ENCODE results near the gene AKAP12.

Gene AKAP12

DNA sequence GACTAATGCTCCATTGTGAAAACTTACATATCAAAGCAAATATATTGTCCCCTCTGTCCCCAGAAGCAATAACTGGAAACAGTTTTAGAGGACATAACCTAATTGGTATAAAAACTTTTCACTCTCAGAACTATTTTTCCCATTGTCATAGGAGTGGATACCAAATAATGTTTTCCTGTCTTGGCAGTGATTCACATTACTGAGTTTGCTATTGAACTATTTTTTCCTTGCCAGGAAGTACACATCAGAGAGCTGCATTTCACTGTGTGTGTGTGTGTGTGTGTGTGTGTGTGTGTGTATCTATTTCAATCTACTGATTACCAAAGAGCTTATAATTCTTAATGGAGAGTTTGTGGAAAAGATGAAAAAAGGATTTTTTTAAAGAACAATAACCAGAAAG is 45.4 kb downstream of the AKAP12 start:
- Histone ChIP-seq H3K36me3 (no peaks in the 10 kb centered on the region), H3K9me3 (ENCODE audit: severe bottlenecking) (no peaks in the 10 kb centered on the region), H3K27me3 (ENCODE audit: insufficient read depth, low read depth, severe bottlenecking) (no peaks in the 10 kb centered on the region), H3K27ac (no peak overlapping the region), H3K4me3 (ENCODE audit: low read depth, low read length) (no peak overlapping the region)
- no peak for DNase-seq
- no peak for TF ChIP-seq CTCF (IDR thresholded peaks at IDR 0.05; ENCODE audit: low read depth, low read length)

DNA sequence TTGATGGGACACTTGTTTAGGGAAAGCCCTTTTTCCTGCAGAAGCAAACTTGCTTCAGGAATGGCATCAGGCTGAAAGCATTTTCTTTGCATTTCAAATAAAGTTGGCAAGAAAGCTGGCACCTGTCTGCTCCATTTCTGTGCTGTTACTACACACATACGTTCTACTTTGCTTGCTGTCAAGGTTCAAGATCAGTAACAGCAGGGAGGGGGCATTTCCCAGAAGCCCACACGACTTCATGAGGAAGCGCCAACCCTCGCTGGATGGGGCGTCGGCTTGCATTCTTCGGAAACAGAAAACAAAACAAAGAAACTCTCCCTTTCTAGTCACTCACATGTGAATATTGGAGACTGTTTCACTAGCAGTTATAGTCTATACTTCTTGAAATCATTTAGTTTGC is 46.4 kb downstream of the AKAP12 start:
- H3K27ac ChIP-seq = no peak overlapping the region
- no peaks in the 10 kb centered on the region for H3K27me3 ChIP-seq (ENCODE audit: insufficient read depth, low read depth, severe bottlenecking)
- H3K9me3 ChIP-seq (ENCODE audit: severe bottlenecking) = no peaks in the 10 kb centered on the region
- TF ChIP-seq CTCF (IDR thresholded peaks at IDR 0.05; ENCODE audit: low read depth, low read length) = no peak
- no peaks in the 10 kb centered on the region for H3K36me3 ChIP-seq
- H3K4me3 ChIP-seq (ENCODE audit: low read depth, low read length) = no peak overlapping the region
- DNase-seq = no peak

DNA sequence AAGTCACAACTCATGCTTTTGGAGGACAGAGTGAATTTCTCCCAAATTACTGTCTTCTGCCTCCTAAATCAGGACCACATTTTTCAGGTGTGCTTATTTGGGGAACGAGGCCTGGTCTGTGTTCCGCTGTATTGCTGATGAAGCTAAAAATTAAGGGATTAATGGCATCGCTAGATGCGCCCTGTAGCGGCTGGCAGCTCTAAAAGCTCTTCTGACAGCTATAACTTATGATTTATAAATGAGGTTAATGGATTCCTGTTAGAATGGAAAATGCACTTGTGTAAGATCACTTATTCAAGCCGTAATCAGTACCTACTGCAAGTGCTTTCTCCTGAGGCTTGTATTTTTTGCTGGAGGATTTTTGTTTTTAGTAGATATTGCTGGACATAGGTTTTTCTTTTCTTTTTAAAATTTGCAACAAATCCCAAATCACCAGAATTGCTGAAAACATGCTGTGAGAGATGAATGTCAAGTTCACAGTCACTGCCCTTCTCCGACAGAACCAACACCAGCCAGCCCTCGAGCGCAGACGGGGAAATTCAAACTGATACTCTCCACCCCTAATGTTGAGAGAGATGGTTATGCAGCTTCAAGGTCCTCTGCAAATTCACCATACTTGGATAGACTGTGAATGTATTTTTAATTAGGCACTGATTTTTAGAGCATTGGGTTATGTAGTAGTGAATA is 49.1 kb downstream of the AKAP12 start:
- TF ChIP-seq CTCF (IDR thresholded peaks at IDR 0.05; ENCODE audit: low read depth, low read length) = no peak
- no peak for DNase-seq
- H3K27ac ChIP-seq = no peak overlapping the region
- no peaks in the 10 kb centered on the region for H3K9me3 ChIP-seq (ENCODE audit: severe bottlenecking)
- H3K36me3 ChIP-seq = no peaks in the 10 kb centered on the region
- no peaks in the 10 kb centered on the region for H3K27me3 ChIP-seq (ENCODE audit: insufficient read depth, low read depth, severe bottlenecking)
- no peak overlapping the region for H3K4me3 ChIP-seq (ENCODE audit: low read depth, low read length)

GRCh38 chr6:151289399-151290007 is 49.7 kb downstream of the AKAP12 start:
- no peak for DNase-seq
- Histone ChIP-seq H3K4me3 (ENCODE audit: low read depth, low read length) (no peak overlapping the region), H3K36me3 (no peaks in the 10 kb centered on the region), H3K27ac (no peak overlapping the region), H3K27me3 (ENCODE audit: insufficient read depth, low read depth, severe bottlenecking) (no peaks in the 10 kb centered on the region), H3K9me3 (ENCODE audit: severe bottlenecking) (no peaks in the 10 kb centered on the region)
- TF ChIP-seq CTCF (IDR thresholded peaks at IDR 0.05; ENCODE audit: low read depth, low read length) = no peak

DNA sequence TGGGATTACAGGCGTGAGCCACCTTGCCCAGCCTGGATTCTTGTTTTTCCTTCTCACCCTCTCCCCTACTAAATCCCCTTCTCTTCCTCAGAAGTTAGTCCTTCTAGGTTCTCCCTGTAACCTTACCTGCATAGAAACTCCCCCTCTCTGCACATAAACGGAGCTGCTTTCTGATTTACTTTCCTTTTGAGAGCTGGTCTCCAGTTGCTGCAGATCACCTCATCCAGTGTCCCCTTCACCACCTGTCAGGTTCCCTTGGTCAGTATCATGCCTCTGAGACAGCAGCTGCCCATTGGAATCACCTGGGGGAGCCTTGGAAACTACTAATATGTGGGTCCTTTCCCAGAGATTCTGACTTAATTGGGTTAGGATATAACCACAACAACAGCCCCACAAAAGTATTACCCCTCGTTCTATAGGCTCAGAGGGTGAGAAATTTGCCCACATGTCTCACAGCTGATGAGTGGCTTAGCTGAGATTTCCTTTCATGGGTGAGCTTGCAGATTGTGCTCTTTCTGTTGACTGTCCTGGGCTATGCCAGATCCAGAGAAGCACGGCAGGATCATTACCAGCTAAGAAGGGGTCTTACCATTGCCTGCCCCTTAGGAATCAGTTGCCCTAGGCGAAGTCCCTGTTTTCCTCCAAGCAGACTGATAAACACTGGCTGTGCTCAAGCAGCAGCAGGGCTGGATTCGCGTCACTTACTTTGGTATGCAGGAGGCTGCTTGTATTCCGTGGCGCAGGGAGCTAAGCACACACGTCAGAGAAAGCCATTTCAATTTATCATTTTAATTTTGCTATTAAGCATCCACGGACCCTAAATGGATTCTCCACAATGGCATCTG is 51.3 kb downstream of the AKAP12 start:
- no peaks in the 10 kb centered on the region for H3K36me3 ChIP-seq

More for the DNA sequence above, 51.3 kb downstream of the AKAP12 start:
- Histone ChIP-seq H3K9me3 (ENCODE audit: severe bottlenecking) (no peaks in the 10 kb centered on the region), H3K27ac (no peak overlapping the region), H3K27me3 (ENCODE audit: insufficient read depth, low read depth, severe bottlenecking) (no peaks in the 10 kb centered on the region), H3K4me3 (ENCODE audit: low read depth, low read length) (no peak overlapping the region)
- no peak for DNase-seq
- TF ChIP-seq CTCF (IDR thresholded peaks at IDR 0.05; ENCODE audit: low read depth, low read length) = no peak

Data from WERI-Rb-1 (cell line).